ENCODE measurements around the gene ASF1A.

DNA sequence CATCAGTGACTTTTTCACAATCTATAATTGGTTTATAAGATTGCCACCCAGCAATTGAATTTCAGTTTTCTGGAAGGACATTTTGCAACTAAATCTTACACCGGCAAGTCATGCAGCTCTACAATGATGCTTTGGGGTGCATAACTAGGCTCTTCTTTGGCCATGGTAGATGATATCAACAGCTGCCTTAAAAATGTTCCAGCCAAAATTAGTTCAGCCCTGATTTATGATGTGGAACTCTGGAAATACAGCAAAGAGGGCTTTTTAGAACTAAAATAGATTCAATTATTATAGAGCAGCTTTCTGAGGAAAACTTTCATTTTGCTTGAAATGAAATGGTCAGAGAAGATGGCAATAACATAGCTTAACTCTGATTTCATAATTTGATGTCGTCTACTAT is 59.4 kb downstream of the ASF1A start:
- TF ChIP-seq EZH2 (IDR thresholded peaks at IDR 0.05; ENCODE audit: insufficient read depth, poor library complexity, severe bottlenecking) (no peak), EZH2phosphoT487 (IDR thresholded peaks at IDR 0.05; ENCODE audit: insufficient read depth, low read depth) (no peak)

Data from GM23248 (cell line).